ENCODE measurements around the gene PRR23E. TPM values are rescaled to one million over a fixed set of nuclear protein-coding genes. Genes with fewer than 3 reads are reported as not detected.

PRR23E gene
- total and polyA plus RNA-seq, 7 donors, result not detected

DNA sequence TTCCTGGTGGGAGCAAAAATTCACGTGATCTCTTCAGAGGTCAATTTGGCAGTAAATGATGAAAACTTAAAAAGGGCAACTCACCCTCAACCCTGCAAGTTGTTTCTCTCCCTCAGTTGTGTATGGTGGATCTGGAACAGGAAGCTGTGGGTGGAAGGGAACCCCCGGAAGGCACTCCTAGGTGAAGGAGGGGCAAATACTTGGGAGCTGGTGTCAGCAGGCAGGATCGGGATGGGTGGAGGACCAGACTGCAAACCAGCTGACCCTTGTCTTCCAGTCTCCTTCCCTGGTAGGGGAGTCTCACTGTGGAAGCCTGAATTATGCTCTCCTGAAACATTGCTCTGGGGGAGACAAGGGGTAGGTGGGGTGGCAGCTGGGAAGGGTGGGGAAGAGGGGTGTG lies 33.5 kb downstream of the PRR23E start:
- WGBS, 2 donors, result 69 to 76% methylated on average over 3 of the region's 3 CpGs
- TF ChIP-seq EP300 (IDR thresholded peaks at IDR 0.05) (no peak), POLR2AphosphoS5 (IDR thresholded peaks at IDR 0.05) (no peak), POLR2A (IDR thresholded peaks at IDR 0.05) (no peak)
- TF ChIP-seq, protein P1, sequence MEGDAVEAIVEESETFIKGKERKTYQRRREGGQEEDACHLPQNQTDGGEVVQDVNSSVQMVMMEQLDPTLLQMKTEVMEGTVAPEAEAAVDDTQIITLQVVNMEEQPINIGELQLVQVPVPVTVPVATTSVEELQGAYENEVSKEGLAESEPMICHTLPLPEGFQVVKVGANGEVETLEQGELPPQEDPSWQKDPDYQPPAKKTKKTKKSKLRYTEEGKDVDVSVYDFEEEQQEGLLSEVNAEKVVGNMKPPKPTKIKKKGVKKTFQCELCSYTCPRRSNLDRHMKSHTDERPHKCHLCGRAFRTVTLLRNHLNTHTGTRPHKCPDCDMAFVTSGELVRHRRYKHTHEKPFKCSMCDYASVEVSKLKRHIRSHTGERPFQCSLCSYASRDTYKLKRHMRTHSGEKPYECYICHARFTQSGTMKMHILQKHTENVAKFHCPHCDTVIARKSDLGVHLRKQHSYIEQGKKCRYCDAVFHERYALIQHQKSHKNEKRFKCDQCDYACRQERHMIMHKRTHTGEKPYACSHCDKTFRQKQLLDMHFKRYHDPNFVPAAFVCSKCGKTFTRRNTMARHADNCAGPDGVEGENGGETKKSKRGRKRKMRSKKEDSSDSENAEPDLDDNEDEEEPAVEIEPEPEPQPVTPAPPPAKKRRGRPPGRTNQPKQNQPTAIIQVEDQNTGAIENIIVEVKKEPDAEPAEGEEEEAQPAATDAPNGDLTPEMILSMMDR (IDR thresholded peaks at IDR 0.05), result no peak

DNA sequence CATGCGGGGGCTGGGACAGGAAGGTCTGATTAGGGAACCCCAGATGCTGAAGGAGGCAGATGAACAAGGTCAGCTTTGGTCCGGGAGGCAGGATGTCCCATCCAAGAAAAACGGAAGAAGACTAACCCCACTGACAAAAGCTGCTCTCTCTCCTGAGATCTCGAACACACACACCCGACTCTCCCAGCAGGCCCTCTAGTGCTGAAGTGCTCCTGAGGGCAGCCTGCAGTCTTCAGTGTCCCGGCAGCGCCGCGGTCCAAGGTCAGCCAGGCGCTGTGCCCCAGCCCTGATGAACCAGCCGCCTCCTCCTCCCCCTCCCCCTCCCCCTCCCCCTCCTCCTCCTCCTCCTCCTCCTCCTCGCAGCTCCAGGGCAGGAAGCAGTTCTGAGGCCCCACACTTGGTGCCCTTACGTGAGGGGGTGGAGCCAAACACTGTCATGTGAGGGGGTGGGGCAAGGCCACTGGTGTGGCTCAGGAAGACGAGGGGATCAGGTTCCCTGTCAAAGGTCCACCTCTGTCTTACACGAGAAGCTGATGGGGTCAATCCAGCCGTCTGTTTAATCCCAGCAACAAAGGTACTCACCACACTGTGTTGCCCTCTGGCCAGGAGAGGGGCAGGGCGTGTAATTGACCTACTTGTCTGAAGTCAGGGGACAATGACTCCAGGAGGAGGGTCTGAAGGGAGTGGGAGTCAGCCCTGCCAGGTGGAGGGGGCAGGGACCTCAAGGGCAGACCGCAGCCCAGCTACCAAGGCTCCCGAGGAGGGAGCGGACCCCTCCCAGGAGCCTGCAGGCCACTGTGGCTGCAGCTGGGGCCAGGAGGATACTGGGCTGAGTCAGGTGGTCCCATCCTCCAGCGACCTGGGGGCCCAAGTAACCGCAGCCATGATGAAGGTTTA lies 34.3 kb downstream of the PRR23E start:
- no peaks in the 10 kb centered on the region for H3K36me3 ChIP-seq
- WGBS, 2 donors, result 44 to 63% methylated on average over 21 of the region's 22 CpGs
- no peak for DNase-seq
- intact Hi-C loops (cut with DNase I), result no loop called here
- no peaks in the 10 kb centered on the region for H3K4me1 ChIP-seq
- H3K9me3 ChIP-seq, result peaks cover 0 to 5% (median 1%) of the 10 kb centered on the region in 4 donors
- H3K4me3 ChIP-seq, result no peak overlapping the region
- peaks cover 0 to 13% (median 0%) of the 10 kb centered on the region in 3 donors for H3K27me3 ChIP-seq
- TF ChIP-seq EP300 (IDR thresholded peaks at IDR 0.05) (no peak), POLR2AphosphoS5 (IDR thresholded peaks at IDR 0.05) (no peak), POLR2A (IDR thresholded peaks at IDR 0.05) (no peak)
- TF ChIP-seq, protein P1 (IDR thresholded peaks at IDR 0.05), result no peak
- no peak overlapping the region for H3K27ac ChIP-seq

More for the DNA sequence above, 33.5 kb downstream of the PRR23E start:
- intact Hi-C loops (cut with DNase I), result no loop called here
- Histone ChIP-seq H3K27ac (no peak overlapping the region), H3K4me1 (no peaks in the 10 kb centered on the region), H3K4me3 (no peak overlapping the region), H3K9me3 (peaks cover 0 to 5% (median 1%) of the 10 kb centered on the region in 4 donors), H3K27me3 (peaks cover 0 to 20% (median 0%) of the 10 kb centered on the region in 3 donors), H3K36me3 (no peaks in the 10 kb centered on the region)
- no peak for DNase-seq

DNA sequence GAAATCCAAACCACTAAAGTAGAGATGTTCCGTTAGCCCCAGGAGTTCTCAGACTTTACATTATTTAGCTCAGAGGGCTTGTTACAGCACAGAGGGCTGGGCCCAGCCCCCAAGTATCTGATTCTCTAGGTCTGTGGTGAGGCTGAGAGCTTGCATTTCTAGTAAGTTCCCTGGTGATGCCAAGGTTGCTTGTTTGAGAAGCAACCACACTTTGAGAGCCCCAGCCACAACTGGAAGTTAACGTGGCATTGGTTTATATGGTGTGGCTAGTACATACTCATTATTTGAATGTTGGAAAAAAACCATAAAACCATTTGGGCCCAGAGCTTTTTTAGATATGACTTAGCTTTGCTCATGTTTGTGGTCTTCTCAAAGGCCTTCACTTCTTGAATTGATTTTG lies 35.9 kb downstream of the PRR23E start:
- TF ChIP-seq POLR2A (IDR thresholded peaks at IDR 0.05), result no peak
- TF ChIP-seq, protein P1 (IDR thresholded peaks at IDR 0.05), result no peak
- TF ChIP-seq EP300 (IDR thresholded peaks at IDR 0.05), result no peak
- TF ChIP-seq POLR2AphosphoS5 (IDR thresholded peaks at IDR 0.05), result no peak
- intact Hi-C loops (cut with DNase I), result no loop called here
- no peak for DNase-seq
- H3K36me3 ChIP-seq, result no peaks in the 10 kb centered on the region
- no peak overlapping the region for H3K27ac ChIP-seq
- peaks cover 0 to 5% (median 1%) of the 10 kb centered on the region in 4 donors for H3K9me3 ChIP-seq
- H3K27me3 ChIP-seq, result peaks cover 0 to 7% (median 0%) of the 10 kb centered on the region in 3 donors
- H3K4me3 ChIP-seq, result no peak overlapping the region
- WGBS, 2 donors, result 78 to 81% methylated on average over 2 of the region's 2 CpGs
- no peaks in the 10 kb centered on the region for H3K4me1 ChIP-seq

DNA sequence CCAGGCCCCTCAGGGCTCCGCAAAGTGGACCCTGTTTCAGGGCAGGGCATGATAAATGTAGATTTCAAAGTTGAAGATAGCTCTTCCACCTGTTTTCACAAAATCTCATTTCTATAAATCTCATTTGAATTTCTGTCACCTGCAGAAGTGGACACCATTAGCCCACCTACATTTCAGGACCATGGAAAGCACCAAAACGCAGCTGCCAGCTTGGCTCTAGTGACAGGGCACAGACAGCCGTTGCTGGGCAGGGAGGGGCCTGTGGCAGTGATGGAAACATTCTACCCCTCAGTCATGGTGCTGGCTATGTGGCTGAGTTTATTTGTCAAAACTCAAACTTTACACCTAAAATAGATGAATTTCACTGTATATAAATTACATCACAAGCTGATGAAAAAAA lies 40.4 kb downstream of the PRR23E start:
- H3K4me3 ChIP-seq, result no peak overlapping the region
- no peak overlapping the region for H3K27ac ChIP-seq
- no peak for DNase-seq
- H3K27me3 ChIP-seq, result no peaks in the 10 kb centered on the region
- intact Hi-C loops (cut with DNase I), result no loop called here
- no peaks in the 10 kb centered on the region for H3K4me1 ChIP-seq
- H3K36me3 ChIP-seq, result no peaks in the 10 kb centered on the region
- H3K9me3 ChIP-seq, result no peaks in the 10 kb centered on the region
- TF ChIP-seq POLR2AphosphoS5 (IDR thresholded peaks at IDR 0.05) (no peak), EP300 (IDR thresholded peaks at IDR 0.05) (no peak), POLR2A (IDR thresholded peaks at IDR 0.05) (no peak)
- TF ChIP-seq, protein P1 (IDR thresholded peaks at IDR 0.05), result no peak
- 33 to 35% methylated on average over 3 of the region's 3 CpGs for WGBS, 2 donors
